Panc1 (cell line): ENCODE data around the gene DPM3.

ENCODE experiments used
- POLR2AphosphoS5 ChIP-seq: IDR thresholded peaks from 2 replicates; pipeline ENCODE4 v1.6.1; 2012; ENCODE audit warnings: mild to moderate bottlenecking, low read depth, low read length, moderate library complexity
- SIN3A ChIP-seq: IDR thresholded peaks from 2 replicates; pipeline ENCODE4 v1.6.1; 2012; ENCODE audit warnings: low read depth, mild to moderate bottlenecking, low read length, moderate library complexity, borderline replicate concordance; ENCODE audit not compliant: insufficient read depth
- TF ChIP-seq, protein P1 (sequence below): fragments of 450-650 bp; IDR thresholded peaks from 2 replicates; pipeline ENCODE4 v1.5.1; 2017; ENCODE audit warnings: mild to moderate bottlenecking

DNA sequence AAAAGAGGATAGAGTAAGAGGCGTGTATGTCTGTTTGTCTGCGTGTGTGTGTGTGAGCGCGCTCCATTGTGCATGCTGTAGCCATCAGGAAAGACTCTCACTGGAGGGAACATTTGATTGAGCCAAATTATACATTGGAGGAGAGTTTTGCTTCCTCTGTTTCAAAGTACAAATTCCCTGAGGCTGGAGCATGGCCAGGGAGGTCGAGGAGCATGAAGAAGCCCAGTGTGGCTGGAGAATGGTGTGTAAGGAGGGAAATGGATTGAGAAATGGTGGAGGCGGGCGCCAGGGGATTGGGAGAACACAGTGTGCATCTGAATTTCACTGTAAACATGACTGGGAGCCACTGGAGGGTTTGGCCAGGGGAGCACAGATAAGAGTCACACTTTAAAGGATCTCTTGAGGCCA is 34.7 kb downstream of the DPM3 start:
- no peak for TF ChIP-seq POLR2AphosphoS5
- TF ChIP-seq, protein P1, sequence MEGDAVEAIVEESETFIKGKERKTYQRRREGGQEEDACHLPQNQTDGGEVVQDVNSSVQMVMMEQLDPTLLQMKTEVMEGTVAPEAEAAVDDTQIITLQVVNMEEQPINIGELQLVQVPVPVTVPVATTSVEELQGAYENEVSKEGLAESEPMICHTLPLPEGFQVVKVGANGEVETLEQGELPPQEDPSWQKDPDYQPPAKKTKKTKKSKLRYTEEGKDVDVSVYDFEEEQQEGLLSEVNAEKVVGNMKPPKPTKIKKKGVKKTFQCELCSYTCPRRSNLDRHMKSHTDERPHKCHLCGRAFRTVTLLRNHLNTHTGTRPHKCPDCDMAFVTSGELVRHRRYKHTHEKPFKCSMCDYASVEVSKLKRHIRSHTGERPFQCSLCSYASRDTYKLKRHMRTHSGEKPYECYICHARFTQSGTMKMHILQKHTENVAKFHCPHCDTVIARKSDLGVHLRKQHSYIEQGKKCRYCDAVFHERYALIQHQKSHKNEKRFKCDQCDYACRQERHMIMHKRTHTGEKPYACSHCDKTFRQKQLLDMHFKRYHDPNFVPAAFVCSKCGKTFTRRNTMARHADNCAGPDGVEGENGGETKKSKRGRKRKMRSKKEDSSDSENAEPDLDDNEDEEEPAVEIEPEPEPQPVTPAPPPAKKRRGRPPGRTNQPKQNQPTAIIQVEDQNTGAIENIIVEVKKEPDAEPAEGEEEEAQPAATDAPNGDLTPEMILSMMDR = no peak
- no peak for TF ChIP-seq SIN3A
